ENCODE data around the gene OR4M1.
"Not testable (repeated sequence)": the region's sequence is repeated elsewhere in the genome, so short reads cannot be mapped to it uniquely, and the experiment has no call there.

Gene OR4M1

GRCh38 chr14:19775587-19775986 is 2.3 kb downstream of the OR4M1 start:
- no peak for DNase-seq (ENCODE audit: low read depth)
- H3K4me3 ChIP-seq (ENCODE audit: low read depth, low read length) = no peak overlapping the region
- TF ChIP-seq CTCF (conservative IDR thresholded peaks at IDR 0.05; ENCODE audit: low read depth, low read length) = no peak

GRCh38 chr14:19785848-19786247 is 12.5 kb downstream of the OR4M1 start:
- DNase-seq (ENCODE audit: low read depth); H3K4me3 ChIP-seq (ENCODE audit: low read depth, low read length): not testable (repeated sequence)

GRCh38 chr14:19787318-19787717 is 14.0 kb downstream of the OR4M1 start:
- H3K4me3 ChIP-seq (ENCODE audit: low read depth, low read length); DNase-seq (ENCODE audit: low read depth): not testable (repeated sequence)

GRCh38 chr14:19788150-19788549 is 14.8 kb downstream of the OR4M1 start:
- H3K4me3 ChIP-seq (ENCODE audit: low read depth, low read length); DNase-seq (ENCODE audit: low read depth): not testable (repeated sequence)

- not testable (repeated sequence) for H3K4me3 ChIP-seq (ENCODE audit: low read depth, low read length); DNase-seq (ENCODE audit: low read depth)
These were observed 23.3 kb downstream of the OR4M1 start for GRCh38 chr14:19796520-19797108.

GRCh38 chr14:19799880-19800279 is 26.6 kb downstream of the OR4M1 start:
- no peak overlapping the region for H3K4me3 ChIP-seq (ENCODE audit: low read depth, low read length)
- no peak for TF ChIP-seq CTCF (conservative IDR thresholded peaks at IDR 0.05; ENCODE audit: low read depth, low read length)
- no peak for DNase-seq (ENCODE audit: low read depth)

GRCh38 chr14:19800282-19801117 is 27.2 kb downstream of the OR4M1 start:
- DNase-seq (ENCODE audit: low read depth) = no peak
- H3K4me3 ChIP-seq (ENCODE audit: low read depth, low read length) = no peak overlapping the region
- TF ChIP-seq CTCF (conservative IDR thresholded peaks at IDR 0.05; ENCODE audit: low read depth, low read length) = no peak

GRCh38 chr14:19801118-19801464 is 27.8 kb downstream of the OR4M1 start:
- no peak overlapping the region for H3K4me3 ChIP-seq (ENCODE audit: low read depth, low read length)
- DNase-seq (ENCODE audit: low read depth) = no peak

GRCh38 chr14:19803470-19803869 is 30.2 kb downstream of the OR4M1 start, which contains the start of gene OR4N2:
Gene OR4N2, plus strand, starts transcription at chr14:19803770. Its CDS starts 23,679 bp downstream, at chr14:19827449.
- DNase-seq (ENCODE audit: low read depth); H3K4me3 ChIP-seq (ENCODE audit: low read depth, low read length): not testable (repeated sequence)

More at GRCh38 chr14:19801118-19801464, 27.8 kb downstream of the OR4M1 start:
- TF ChIP-seq CTCF (conservative IDR thresholded peaks at IDR 0.05; ENCODE audit: low read depth, low read length) = no peak

- DNase-seq (ENCODE audit: low read depth); H3K4me3 ChIP-seq (ENCODE audit: low read depth, low read length): not testable (repeated sequence)
These were observed 40.0 kb downstream of the OR4M1 start for GRCh38 chr14:19813171-19813920.

- not testable (repeated sequence) for DNase-seq (ENCODE audit: low read depth); H3K4me3 ChIP-seq (ENCODE audit: low read depth, low read length)
These were observed 46.6 kb downstream of the OR4M1 start for GRCh38 chr14:19819879-19820278.

GRCh38 chr14:19821016-19821415 is 47.7 kb downstream of the OR4M1 start:
- not testable (repeated sequence) for H3K4me3 ChIP-seq (ENCODE audit: low read depth, low read length); DNase-seq (ENCODE audit: low read depth)
